ENCODE results near the gene ADCY9. TPM values are rescaled to one million over a fixed set of nuclear protein-coding genes. Genes with fewer than 3 reads are reported as not detected.

The ADCY9 gene
- total RNA-seq, 1 donor from 2014 or later: 9.6 TPM

- DNase-seq: no peak
- peaks cover 5% of the 10 kb centered on the region for H3K4me1 Mint-ChIP-seq
- H3K36me3 Mint-ChIP-seq (ENCODE audit: low read depth): no peaks in the 10 kb centered on the region
- H3K27ac Mint-ChIP-seq: no peak overlapping the region
- intact Hi-C loops (cut with micrococcal nuclease): no loop called here
- H3K27me3 Mint-ChIP-seq: no peaks in the 10 kb centered on the region
- H3K4me3 Mint-ChIP-seq: no peak overlapping the region
- no peaks in the 10 kb centered on the region for H3K9me3 Mint-ChIP-seq
These were observed 82.3 kb downstream of the ADCY9 start for GRCh38 chr16:4033951-4034350.

GRCh38 chr16:4032768-4033167, 83.5 kb downstream of the ADCY9 start:
- H3K4me3 Mint-ChIP-seq: no peak overlapping the region
- no peak for DNase-seq
- intact Hi-C loops (cut with micrococcal nuclease): no loop called here
- no peaks in the 10 kb centered on the region for H3K9me3 Mint-ChIP-seq
- H3K4me1 Mint-ChIP-seq: peaks cover 5% of the 10 kb centered on the region
- H3K27ac Mint-ChIP-seq: no peak overlapping the region
- H3K27me3 Mint-ChIP-seq: no peaks in the 10 kb centered on the region
- H3K36me3 Mint-ChIP-seq (ENCODE audit: low read depth): no peaks in the 10 kb centered on the region

DNA sequence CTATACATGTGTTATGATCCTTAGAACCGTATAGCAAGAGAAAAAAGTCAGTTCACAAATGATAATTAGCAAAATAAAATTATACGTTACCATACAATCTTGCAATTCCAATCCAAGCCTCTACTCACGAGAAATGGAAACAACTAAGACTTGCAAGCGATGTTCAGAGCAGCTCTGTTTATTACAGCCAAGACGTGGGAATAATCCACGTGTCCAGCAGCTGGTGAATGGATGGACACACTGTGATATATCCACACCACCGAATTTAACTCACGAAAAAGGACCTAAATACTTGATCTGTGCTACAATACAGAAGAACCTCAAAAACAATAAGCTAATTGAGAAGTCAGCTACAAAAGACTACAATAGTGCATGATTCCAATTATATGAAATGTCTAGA, 88.1 kb downstream of the ADCY9 start:
- Mint-ChIP-seq H3K4me3 (no peak overlapping the region), H3K36me3 (ENCODE audit: low read depth) (no peaks in the 10 kb centered on the region), H3K27ac (no peak overlapping the region), H3K4me1 (peaks cover 5% of the 10 kb centered on the region), H3K9me3 (no peaks in the 10 kb centered on the region), H3K27me3 (no peaks in the 10 kb centered on the region)
- intact Hi-C loops (cut with micrococcal nuclease): no loop called here
- no peak for DNase-seq

DNA sequence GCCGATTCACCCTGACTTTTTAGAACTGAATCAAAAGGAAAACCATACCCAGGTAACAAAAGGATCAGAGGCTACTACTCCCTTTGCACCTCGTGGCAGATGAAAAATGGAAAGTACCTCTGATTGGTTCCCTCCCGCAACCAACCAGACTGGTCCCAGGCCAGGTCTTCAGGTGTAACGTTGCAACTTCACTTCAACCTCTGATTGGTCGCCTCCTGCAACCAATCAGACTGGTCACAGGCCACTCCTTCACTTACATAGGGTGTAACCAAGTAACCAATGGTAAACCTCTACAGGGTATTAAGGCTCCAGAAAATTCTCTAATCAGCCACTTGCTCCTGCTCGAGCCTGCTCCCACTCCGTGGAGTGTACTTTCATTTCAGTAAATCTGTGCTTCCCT, 89.4 kb downstream of the ADCY9 start:
- Mint-ChIP-seq H3K4me3 (no peak overlapping the region), H3K4me1 (peaks cover 3% of the 10 kb centered on the region), H3K9me3 (no peaks in the 10 kb centered on the region), H3K36me3 (ENCODE audit: low read depth) (no peaks in the 10 kb centered on the region), H3K27ac (no peak overlapping the region), H3K27me3 (no peaks in the 10 kb centered on the region)
- no peak for DNase-seq
- intact Hi-C loops (cut with micrococcal nuclease): no loop called here

DNA sequence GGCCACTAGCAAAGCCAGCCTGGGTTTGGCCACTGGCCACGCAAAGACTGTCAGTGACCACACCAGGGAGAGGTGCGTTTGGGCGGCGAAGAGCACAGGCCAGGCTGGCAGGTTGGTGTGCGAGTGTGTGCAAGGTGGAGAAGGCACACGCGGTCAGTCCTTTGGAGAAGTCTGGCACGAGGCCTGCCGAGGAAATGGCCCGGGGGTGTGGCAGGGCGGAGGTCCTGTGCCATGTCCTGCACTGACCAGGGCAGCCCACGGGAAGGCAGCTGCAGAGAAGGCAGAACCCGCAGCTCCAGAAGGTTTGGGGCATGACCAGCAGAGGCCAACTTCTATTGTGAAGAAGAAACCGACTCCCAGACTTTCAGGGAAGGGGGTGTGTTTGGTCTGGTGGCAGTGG, 90.8 kb downstream of the ADCY9 start:
- Mint-ChIP-seq H3K4me1 (peaks cover under 1% of the 10 kb centered on the region), H3K27ac (no peak overlapping the region), H3K27me3 (no peaks in the 10 kb centered on the region), H3K9me3 (no peaks in the 10 kb centered on the region), H3K4me3 (no peak overlapping the region), H3K36me3 (ENCODE audit: low read depth) (no peaks in the 10 kb centered on the region)
- intact Hi-C loops (cut with micrococcal nuclease): no loop called here
- DNase-seq: no peak

DNA sequence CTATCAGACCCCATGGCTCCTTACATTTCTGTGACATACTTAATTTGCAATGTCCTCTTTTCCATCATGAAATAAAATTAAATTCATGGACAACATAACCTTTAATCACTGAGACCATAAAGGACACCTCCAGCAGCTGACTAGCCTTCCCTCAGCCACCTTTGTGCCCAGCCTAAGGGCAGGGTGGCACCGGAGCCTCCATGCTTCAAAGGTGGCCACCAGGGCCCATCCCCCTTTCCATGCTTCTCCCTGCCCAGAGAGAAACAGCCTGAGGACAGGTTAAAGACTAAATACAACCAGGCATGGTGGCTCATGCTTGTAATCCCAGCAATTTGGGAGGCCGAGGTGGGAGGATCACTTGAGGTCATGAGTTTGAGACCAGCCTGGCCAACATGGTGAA, 94.3 kb downstream of the ADCY9 start:
- no peaks in the 10 kb centered on the region for H3K36me3 Mint-ChIP-seq (ENCODE audit: low read depth)

DNA sequence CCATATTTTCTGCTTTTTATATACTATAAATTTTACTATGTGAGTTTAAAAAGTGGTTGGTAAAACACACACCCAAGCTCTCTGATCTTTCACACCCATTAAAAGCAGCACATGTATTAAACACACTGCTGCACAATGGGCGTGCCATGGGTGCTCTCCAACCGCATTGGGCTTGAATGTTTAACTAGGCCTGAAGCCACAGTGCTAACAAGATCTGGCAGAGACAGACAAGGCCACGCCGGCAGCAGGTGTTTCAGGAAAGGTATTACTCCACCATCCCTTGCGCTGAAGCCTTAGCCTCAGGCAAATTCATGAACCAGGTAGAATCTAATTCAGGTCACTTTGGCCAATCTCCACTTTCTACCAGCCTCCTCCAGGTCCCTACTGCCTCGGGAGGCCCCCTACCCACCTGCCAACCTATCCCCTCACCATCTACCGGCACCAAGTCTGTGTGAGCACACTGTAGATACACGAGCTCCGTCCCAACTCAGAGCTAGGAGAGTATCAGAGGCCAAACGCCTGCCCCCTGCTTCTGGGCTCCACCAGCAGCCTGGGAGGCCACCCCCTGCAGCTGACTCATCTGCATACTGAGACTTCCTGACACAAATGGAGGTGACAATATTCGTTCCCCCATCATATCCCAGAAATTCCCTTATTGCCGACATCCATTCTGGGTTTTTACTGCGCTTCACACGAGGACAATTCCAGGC, 95.0 kb downstream of the ADCY9 start:
- no peak for DNase-seq
- intact Hi-C loops (cut with micrococcal nuclease): no loop called here
- H3K36me3 Mint-ChIP-seq (ENCODE audit: low read depth): no peaks in the 10 kb centered on the region
- H3K9me3 Mint-ChIP-seq: no peaks in the 10 kb centered on the region
- H3K27me3 Mint-ChIP-seq: no peaks in the 10 kb centered on the region
- no peak overlapping the region for H3K4me3 Mint-ChIP-seq
- H3K27ac Mint-ChIP-seq: no peak overlapping the region
- H3K4me1 Mint-ChIP-seq: peaks cover 12% of the 10 kb centered on the region

More for the DNA sequence above, 94.3 kb downstream of the ADCY9 start:
- Mint-ChIP-seq H3K9me3 (no peaks in the 10 kb centered on the region), H3K27ac (no peak overlapping the region), H3K27me3 (no peaks in the 10 kb centered on the region), H3K4me3 (no peak overlapping the region), H3K4me1 (peaks cover 9% of the 10 kb centered on the region)
- intact Hi-C loops (cut with micrococcal nuclease): no loop called here
- DNase-seq: no peak

DNA sequence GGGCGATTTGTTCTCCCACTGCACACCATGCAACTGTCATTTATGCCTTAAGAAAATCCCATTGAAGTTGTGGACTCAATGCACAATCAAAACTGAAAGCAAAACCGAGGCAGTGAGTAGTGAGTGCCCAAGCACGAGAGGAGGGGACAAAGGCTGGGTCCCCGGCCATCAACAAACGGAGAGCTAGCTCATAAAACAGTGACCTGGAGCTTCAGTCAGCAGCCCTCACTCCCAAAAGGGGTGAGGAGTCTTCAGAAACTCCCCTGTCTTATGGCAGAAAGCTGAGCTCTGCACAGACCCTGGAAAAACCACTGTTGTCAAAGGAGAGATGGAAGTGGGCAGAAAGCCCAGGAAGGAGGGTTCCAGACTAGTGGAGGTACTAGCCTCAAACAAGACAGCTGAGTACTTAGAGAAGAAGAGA, 96.9 kb downstream of the ADCY9 start:
- Mint-ChIP-seq H3K4me1 (peaks cover 12% of the 10 kb centered on the region), H3K27me3 (no peaks in the 10 kb centered on the region), H3K36me3 (ENCODE audit: low read depth) (no peaks in the 10 kb centered on the region), H3K27ac (peak overlapping the region; percentile 22), H3K4me3 (peak overlapping the region; percentile 57), H3K9me3 (no peaks in the 10 kb centered on the region)
- peak; percentile 65 for DNase-seq
- intact Hi-C loops (cut with micrococcal nuclease): no loop called here

- Mint-ChIP-seq H3K9me3 (no peaks in the 10 kb centered on the region), H3K27ac (no peak overlapping the region), H3K36me3 (ENCODE audit: low read depth) (no peaks in the 10 kb centered on the region), H3K27me3 (no peaks in the 10 kb centered on the region), H3K4me1 (peaks cover 12% of the 10 kb centered on the region), H3K4me3 (no peak overlapping the region)
- no peak for DNase-seq
- intact Hi-C loops (cut with micrococcal nuclease): no loop called here
These were observed 97.9 kb downstream of the ADCY9 start for GRCh38 chr16:4018391-4018790.

GRCh38 chr16:4017807-4018206, 98.4 kb downstream of the ADCY9 start:
- no peaks in the 10 kb centered on the region for H3K36me3 Mint-ChIP-seq (ENCODE audit: low read depth)
- no peak for DNase-seq
- H3K27me3 Mint-ChIP-seq: no peaks in the 10 kb centered on the region
- H3K27ac Mint-ChIP-seq: no peak overlapping the region
- H3K4me1 Mint-ChIP-seq: peaks cover 12% of the 10 kb centered on the region
- no peaks in the 10 kb centered on the region for H3K9me3 Mint-ChIP-seq
- no peak overlapping the region for H3K4me3 Mint-ChIP-seq
- intact Hi-C loops (cut with micrococcal nuclease): no loop called here

- Mint-ChIP-seq H3K4me1 (peaks cover 12% of the 10 kb centered on the region), H3K9me3 (no peaks in the 10 kb centered on the region), H3K36me3 (ENCODE audit: low read depth) (no peaks in the 10 kb centered on the region), H3K4me3 (no peak overlapping the region), H3K27me3 (no peaks in the 10 kb centered on the region), H3K27ac (no peak overlapping the region)
- no peak for DNase-seq
- intact Hi-C loops (cut with micrococcal nuclease): no loop called here
These were observed 99.6 kb downstream of the ADCY9 start for GRCh38 chr16:4016658-4017057.

GRCh38 chr16:4016005-4016352, 100.3 kb downstream of the ADCY9 start:
- Mint-ChIP-seq H3K9me3 (no peaks in the 10 kb centered on the region), H3K36me3 (ENCODE audit: low read depth) (no peaks in the 10 kb centered on the region), H3K27me3 (no peaks in the 10 kb centered on the region), H3K4me1 (peaks cover 12% of the 10 kb centered on the region), H3K27ac (no peak overlapping the region), H3K4me3 (no peak overlapping the region)
- no peak for DNase-seq
- intact Hi-C loops (cut with micrococcal nuclease): no loop called here

DNA sequence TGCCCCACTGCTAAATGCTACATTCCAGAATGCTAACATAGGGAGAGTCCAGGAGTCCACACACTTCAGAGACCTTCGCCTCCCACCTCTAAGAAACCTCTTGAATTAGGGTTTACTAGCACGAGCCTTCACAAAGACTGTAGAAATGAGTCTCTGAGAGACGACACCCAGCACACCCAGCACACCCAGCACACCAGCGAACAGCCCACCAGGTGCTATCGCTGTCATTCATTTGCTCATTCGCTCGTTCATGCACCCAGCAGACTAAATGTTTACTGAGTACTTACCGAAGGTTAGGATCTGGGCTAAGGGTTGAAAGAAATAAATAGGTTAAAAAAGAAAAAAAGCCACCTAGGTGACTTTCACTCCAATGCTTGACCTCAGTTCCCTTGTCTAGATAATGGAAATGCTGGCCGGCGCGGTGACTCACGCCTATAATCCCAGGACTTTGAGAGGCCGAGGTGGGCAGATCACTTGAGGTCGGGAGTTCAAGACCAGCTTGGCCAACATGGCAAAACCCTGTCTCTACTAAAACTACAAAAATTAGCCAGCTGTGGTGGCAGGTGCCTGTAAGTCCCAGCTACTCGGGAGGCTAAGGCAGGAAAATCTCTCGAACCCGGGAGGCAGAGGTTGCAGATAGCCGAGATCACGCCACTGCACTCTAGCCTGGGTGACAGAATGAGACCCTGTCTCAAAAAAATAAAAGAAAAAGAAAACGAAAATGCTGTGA, 100.8 kb downstream of the ADCY9 start:
- Mint-ChIP-seq H3K36me3 (ENCODE audit: low read depth) (no peaks in the 10 kb centered on the region), H3K27ac (no peak overlapping the region), H3K27me3 (no peaks in the 10 kb centered on the region), H3K4me1 (peaks cover 12% of the 10 kb centered on the region), H3K9me3 (no peaks in the 10 kb centered on the region), H3K4me3 (no peak overlapping the region)
- intact Hi-C loops (cut with micrococcal nuclease): no loop called here
- DNase-seq: no peak

DNA sequence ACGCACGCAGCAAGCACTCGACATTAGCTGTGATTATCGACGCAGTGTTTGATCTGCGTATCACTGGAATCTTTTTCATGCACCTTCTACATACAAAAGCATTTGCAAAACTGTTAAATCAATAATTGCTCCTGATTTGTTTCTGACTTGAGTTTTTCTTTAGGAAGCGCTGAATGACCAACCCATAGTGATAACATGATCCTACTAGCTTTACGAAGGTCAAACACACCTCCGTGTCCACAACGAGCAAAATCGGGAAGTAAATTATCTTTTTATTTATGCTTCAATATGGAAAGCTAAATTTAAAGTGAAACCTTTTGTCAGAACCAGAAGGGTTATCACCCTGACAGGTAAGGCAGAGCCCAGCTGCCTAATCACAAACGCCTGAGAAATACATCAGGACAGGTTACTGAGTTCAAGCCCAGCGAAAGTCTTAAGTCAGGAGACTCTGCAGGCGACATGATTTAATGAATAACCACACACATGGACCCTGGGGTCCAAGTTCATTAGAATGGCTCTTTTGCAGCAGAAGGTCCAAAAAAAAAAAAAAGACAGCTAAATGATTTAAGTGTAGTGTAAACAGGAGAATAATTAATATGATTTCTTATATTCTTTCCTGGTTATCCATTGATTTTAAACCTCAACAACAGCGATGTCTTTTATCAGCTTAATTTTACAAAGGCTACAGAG, 104.2 kb downstream of the ADCY9 start:
- DNase-seq: no peak
- H3K27ac Mint-ChIP-seq: no peak overlapping the region
- no peaks in the 10 kb centered on the region for H3K36me3 Mint-ChIP-seq (ENCODE audit: low read depth)
- intact Hi-C loops (cut with micrococcal nuclease): no loop called here
- H3K9me3 Mint-ChIP-seq: no peaks in the 10 kb centered on the region
- peaks cover 4% of the 10 kb centered on the region for H3K4me1 Mint-ChIP-seq
- H3K27me3 Mint-ChIP-seq: no peaks in the 10 kb centered on the region
- no peak overlapping the region for H3K4me3 Mint-ChIP-seq

Measured in activated CD4-positive, alpha-beta T cell treated with anti-CD3 and anti-CD28 coated beads, Interleukin-2, amount 10 ng/mL, durations not matched to agents 24 days and 14 days (primary cell).